Heart left ventricle (tissue), 13 donors: Measurements from ENCODE around the gene LGALS9.

ENCODE experiments used
- CTCF ChIP-seq, 12 donors: fragments of 200-600 bp; sonication (generic) in 4 of 12; IDR thresholded peaks; one replicate each; pipeline versions ENCODE4 v1.5.0 to v1.8.0; 2018 to 2022; ENCODE audit warnings: antibody characterized with exemption in 12 of 12, mild to moderate bottlenecking in 5 of 12
- POLR2A ChIP-seq, 2 donors: fragments of 450-650 bp; IDR thresholded peaks; one replicate each; pipeline ENCODE4 v1.6.1; 2017; ENCODE audit warnings: antibody characterized with exemption in 2 of 2, mild to moderate bottlenecking in 2 of 2, moderate library complexity in 2 of 2
- donor health status: ischemic (EF 13 %, LVEDD 7.1; RV severe dilation, severe dysfunction).
- donor health status: DM: no; HTN: yes; CAD: no.
- donor health status: DM: no; HTN: no; CAD: no.
- donor health status: ischemic (EF 25% LVEDD 6.9; RV normal size, moderate dysfunction).
- donor health status: ischemic (EF 25% LVEDD 5.7; RV mildly dilated, moderate dysfunction).
- donor health status: ischemic (EF 35%, LVEDD 5.7; RV mildly dilated, moderate dysfunction).
- donor health status: nonischemic (EF 11% LVEDD 7.7; RV severe dilation, severe dysfunction).
- donor health status: DM: yes; HTN: yes; CAD: no.
- donor health status: PGD.
- donor health status: ischemic (EF 29% LVEDD 5.4; RV normal size, mild dysfunction).
- donor health status: nonischemic (EF 23%, LVEDD 6.1; RV moderate dilation, normal function).

GRCh38 chr17:27627514-27627913 lies 3.5 kb upstream of the LGALS9 start:
- TF ChIP-seq CTCF (IDR thresholded peaks at IDR 0.05) = no peak
- no peak for TF ChIP-seq POLR2A (IDR thresholded peaks at IDR 0.05)
